ENCODE results near the gene C18orf63. TPM values are rescaled to one million over a fixed set of nuclear protein-coding genes. Genes with fewer than 3 reads are reported as not detected.

C18orf63 gene
- total and polyA plus RNA-seq, 12 donors, result not detected

- Histone ChIP-seq H3K4me1 (peaks cover 0 to 13% (median 3%) of the 10 kb centered on the region in 9 donors), H3K4me3 (no peak overlapping the region), H3K9me3 (no peaks in the 10 kb centered on the region), H3K27me3 (no peaks in the 10 kb centered on the region), H3K27ac (no peak overlapping the region), H3K36me3 (no peaks in the 10 kb centered on the region)
- TF ChIP-seq CTCF (IDR thresholded peaks at IDR 0.05), result no peak
- ATAC-seq (no peak), DNase-seq (no peak)
- 87 to 90% methylated on average over 17 of the region's 17 CpGs for WGBS, 2 donors
- intact Hi-C loops (cut with DNase I), result no loop called here
These were observed 66.1 kb downstream of the C18orf63 start for GRCh38 chr18:74381621-74382295.

GRCh38 chr18:74382481-74383017 is 66.9 kb downstream of the C18orf63 start:
- ATAC-seq (no peak), DNase-seq (no peak)

GRCh38 chr18:74387383-74387782 is 71.7 kb downstream of the C18orf63 start:
- no peak for TF ChIP-seq CTCF (IDR thresholded peaks at IDR 0.05)
- 85% methylated on average over 6 of the region's 6 CpGs for WGBS, 2 donors
- Histone ChIP-seq H3K27me3 (no peaks in the 10 kb centered on the region), H3K4me3 (no peak overlapping the region), H3K9me3 (no peaks in the 10 kb centered on the region), H3K4me1 (peaks cover 0 to 11% (median 6%) of the 10 kb centered on the region in 9 donors), H3K27ac (no peak overlapping the region), H3K36me3 (no peaks in the 10 kb centered on the region)
- intact Hi-C loops (cut with DNase I), result no loop called here
- ATAC-seq (no peak), DNase-seq (no peak)

More at GRCh38 chr18:74382481-74383017, 66.9 kb downstream of the C18orf63 start:
- Histone ChIP-seq H3K4me1 (peaks cover 0 to 12% (median 3%) of the 10 kb centered on the region in 9 donors), H3K9me3 (no peaks in the 10 kb centered on the region), H3K27ac (no peak overlapping the region), H3K27me3 (no peaks in the 10 kb centered on the region), H3K36me3 (no peaks in the 10 kb centered on the region), H3K4me3 (no peak overlapping the region)
- 88 to 91% methylated on average over 10 of the region's 10 CpGs for WGBS, 2 donors
- no peak for TF ChIP-seq CTCF (IDR thresholded peaks at IDR 0.05)
- intact Hi-C loops (cut with DNase I), result no loop called here

- Histone ChIP-seq H3K36me3 (no peaks in the 10 kb centered on the region), H3K9me3 (no peaks in the 10 kb centered on the region), H3K27me3 (no peaks in the 10 kb centered on the region), H3K27ac (no peak overlapping the region), H3K4me3 (no peak overlapping the region), H3K4me1 (peaks cover 0 to 11% (median 6%) of the 10 kb centered on the region in 9 donors)
- WGBS, 2 donors, result 76 to 77% methylated on average over 1 of the region's 1 CpG
- intact Hi-C loops (cut with DNase I), result no loop called here
- TF ChIP-seq CTCF (IDR thresholded peaks at IDR 0.05), result no peak
- no peak for DNase-seq
- no peak for ATAC-seq
These were observed 72.6 kb downstream of the C18orf63 start for GRCh38 chr18:74388227-74388626.

Data from heart right ventricle (tissue), 16 donors.